Measurements from ENCODE around the gene DSN1. TPM values are rescaled to one million over a fixed set of nuclear protein-coding genes. Genes with fewer than 3 reads are reported as not detected.

DSN1 gene
- total and polyA plus RNA-seq, 2 of the 8 experiments (the other 6 are each of a cell fraction or from before 2014, with no cell fraction given): 12.0 to 26.2 TPM

GRCh38 chr20:36785308-36785707, 11.7 kb upstream of the DSN1 start (continued):
- no peak for TF ChIP-seq E2F6 (IDR thresholded peaks at IDR 0.05)
- TF ChIP-seq ATF3 (IDR thresholded peaks at IDR 0.05; ENCODE audit: insufficient read depth, low read depth, low read length): no peak
- no peak for TF ChIP-seq POLR2A (IDR thresholded peaks at IDR 0.05; ENCODE audit: control extremely low read depth in 1 of 2, low read depth in 2 of 2, low read length in 2 of 2)
- TF ChIP-seq TAF7 (optimal IDR thresholded peaks at IDR 0.05; ENCODE audit: borderline replicate concordance, low read depth, low read length): no peak
- no peak for TF ChIP-seq POU5F1 (IDR thresholded peaks at IDR 0.05; ENCODE audit: low read depth, low read length)
- TF ChIP-seq EZH2 (IDR thresholded peaks at IDR 0.05; ENCODE audit: low read depth, low read length, severe bottlenecking): no peak

All from H1 (cell line).